ENCODE results near the gene BANP. TPM values are rescaled to one million over a fixed set of nuclear protein-coding genes. Genes with fewer than 3 reads are reported as not detected.
A peak's percentile ranks its signal among the peaks of the same experiment; 100 is the strongest.
"Not testable (repeated sequence)": the region's sequence is repeated elsewhere in the genome, so short reads cannot be mapped to it uniquely, and the experiment has no call there.

The BANP gene
- total RNA-seq, 1 donor from 2014 or later, result 53.9 TPM

GRCh38 chr16:87979352-87979751 is 28.1 kb downstream of the BANP start:
- peaks cover 18% of the 10 kb centered on the region for H3K4me1 Mint-ChIP-seq (ENCODE audit: low read depth)
- H3K36me3 Mint-ChIP-seq (ENCODE audit: insufficient read depth), result peaks cover 25% of the 10 kb centered on the region
- no peak for TF ChIP-seq CTCF (IDR thresholded peaks at IDR 0.05; ENCODE audit: unreplicated experiment)
- no peaks in the 10 kb centered on the region for H3K27me3 Mint-ChIP-seq
- no peaks in the 10 kb centered on the region for H3K9me3 Mint-ChIP-seq (ENCODE audit: low read depth)
- no peak overlapping the region for H3K4me3 Mint-ChIP-seq (ENCODE audit: low read depth)
- H3K27ac Mint-ChIP-seq, result no peak overlapping the region
- no peak for DNase-seq (ENCODE audit: low spot score, unreplicated experiment)

- not testable (repeated sequence) for H3K4me3 Mint-ChIP-seq (ENCODE audit: low read depth); H3K9me3 Mint-ChIP-seq (ENCODE audit: low read depth)
These were observed 28.8 kb downstream of the BANP start for GRCh38 chr16:87979911-87980630.

GRCh38 chr16:87981376-87981775 is 30.1 kb downstream of the BANP start:
- H3K27me3 Mint-ChIP-seq; H3K4me3 Mint-ChIP-seq (ENCODE audit: low read depth); DNase-seq (ENCODE audit: low spot score, unreplicated experiment); H3K27ac Mint-ChIP-seq; H3K9me3 Mint-ChIP-seq (ENCODE audit: low read depth): not testable (repeated sequence)
- Mint-ChIP-seq H3K36me3 (ENCODE audit: insufficient read depth) (peaks cover 28% of the 10 kb centered on the region), H3K4me1 (ENCODE audit: low read depth) (peaks cover 18% of the 10 kb centered on the region)

More at GRCh38 chr16:87979911-87980630, 28.8 kb downstream of the BANP start:
- not testable (repeated sequence) for H3K27me3 Mint-ChIP-seq; DNase-seq (ENCODE audit: low spot score, unreplicated experiment)
- Mint-ChIP-seq H3K4me1 (ENCODE audit: low read depth) (peaks cover 18% of the 10 kb centered on the region), H3K36me3 (ENCODE audit: insufficient read depth) (peaks cover 28% of the 10 kb centered on the region), H3K27ac (peak overlapping the region; percentile 76)

GRCh38 chr16:87982581-87983041 is 31.4 kb downstream of the BANP start:
- DNase-seq (ENCODE audit: low spot score, unreplicated experiment), result no peak
- Mint-ChIP-seq H3K4me3 (ENCODE audit: low read depth) (no peak overlapping the region), H3K9me3 (ENCODE audit: low read depth) (no peaks in the 10 kb centered on the region), H3K27ac (peak overlapping the region; percentile 41), H3K27me3 (no peaks in the 10 kb centered on the region), H3K4me1 (ENCODE audit: low read depth) (peaks cover 18% of the 10 kb centered on the region), H3K36me3 (ENCODE audit: insufficient read depth) (peaks cover 26% of the 10 kb centered on the region)
- TF ChIP-seq CTCF (IDR thresholded peaks at IDR 0.05; ENCODE audit: unreplicated experiment), result no peak

GRCh38 chr16:87983072-87983736 is 32.0 kb downstream of the BANP start:
- Mint-ChIP-seq H3K36me3 (ENCODE audit: insufficient read depth) (peaks cover 24% of the 10 kb centered on the region), H3K4me1 (ENCODE audit: low read depth) (peaks cover 18% of the 10 kb centered on the region)
- not testable (repeated sequence) for H3K4me3 Mint-ChIP-seq (ENCODE audit: low read depth); H3K27me3 Mint-ChIP-seq; DNase-seq (ENCODE audit: low spot score, unreplicated experiment); H3K9me3 Mint-ChIP-seq (ENCODE audit: low read depth); H3K27ac Mint-ChIP-seq
- peak; percentile 40 for TF ChIP-seq CTCF (IDR thresholded peaks at IDR 0.05; ENCODE audit: unreplicated experiment)

- not testable (repeated sequence) for H3K9me3 Mint-ChIP-seq (ENCODE audit: low read depth); H3K4me3 Mint-ChIP-seq (ENCODE audit: low read depth); H3K27ac Mint-ChIP-seq; H3K27me3 Mint-ChIP-seq; DNase-seq (ENCODE audit: low spot score, unreplicated experiment)
- Mint-ChIP-seq H3K36me3 (ENCODE audit: insufficient read depth) (peaks cover 24% of the 10 kb centered on the region), H3K4me1 (ENCODE audit: low read depth) (peaks cover 18% of the 10 kb centered on the region)
These were observed 32.5 kb downstream of the BANP start for GRCh38 chr16:87983737-87984097.

- not testable (repeated sequence) for H3K27ac Mint-ChIP-seq; H3K4me3 Mint-ChIP-seq (ENCODE audit: low read depth); DNase-seq (ENCODE audit: low spot score, unreplicated experiment); H3K9me3 Mint-ChIP-seq (ENCODE audit: low read depth); H3K27me3 Mint-ChIP-seq
- peaks cover 18% of the 10 kb centered on the region for H3K4me1 Mint-ChIP-seq (ENCODE audit: low read depth)
- H3K36me3 Mint-ChIP-seq (ENCODE audit: insufficient read depth), result peaks cover 26% of the 10 kb centered on the region
These were observed 32.9 kb downstream of the BANP start for GRCh38 chr16:87984180-87984579.

Measured in progenitor cell of endocrine pancreas (in vitro differentiated cells).